HEK293 (cell line): ENCODE results near the gene VSTM4.

Source experiments
- CTCF ChIA-PET: fragments of 350-600 bp; formaldehyde crosslinking; extraction: SDS; loops from one replicate; lab custom pipeline; 2021; ENCODE audit warnings: antibody characterized with exemption; lab: Yijun Ruan, JAX
- POLR2A ChIA-PET: fragments of 300-600 bp; formaldehyde crosslinking; extraction: SDS; loops from one replicate; lab custom pipeline; 2020; ENCODE audit warnings: antibody characterized with exemption, inconsistent platforms; lab: Yijun Ruan, JAX
- H3K27ac ChIP-seq: fragments of 200-500 bp; sonication (Bioruptor generic); 2 replicates; pipeline ENCODE4 v1.5.1; 2014; ENCODE audit warnings: low read depth, low read length, control low read depth, inconsistent platforms; ENCODE audit errors: extremely low read depth
- H3K36me3 ChIP-seq, 2 experiments: fragments of 200-500 bp in 1 of 2; sonication (Bioruptor generic) in 1 of 2; 1 replicate in 1 of 2; 2 replicates in 1 of 2; pipeline ENCODE4 v1.5.1; 2014 to 2017; ENCODE audit warnings: inconsistent platforms in 2 of 2, low read length in 2 of 2; ENCODE audit not compliant: control insufficient read depth in 2 of 2, insufficient read depth in 1 of 2
- H3K4me1 ChIP-seq: fragments of 200-500 bp; sonication (Bioruptor generic); 2 replicates; pipeline ENCODE4 v1.5.1; 2014; ENCODE audit warnings: mild to moderate bottlenecking, low read length, inconsistent platforms; ENCODE audit not compliant: control insufficient read depth, insufficient read depth
- H3K4me3 ChIP-seq: 2 replicates; pipeline ENCODE4 v1.5.1; 2011; ENCODE audit warnings: low read depth, mild to moderate bottlenecking, control low read depth, low read length, moderate library complexity
- H3K9me3 ChIP-seq: fragments of 200-500 bp; sonication (Bioruptor generic); 2 replicates; pipeline ENCODE4 v1.5.1; 2014; ENCODE audit warnings: low read depth, low read length, inconsistent platforms; ENCODE audit not compliant: control insufficient read depth, insufficient read depth
- ATF2 ChIP-seq: fragments of 450-650 bp; formaldehyde crosslinking; IDR thresholded peaks from 2 replicates; pipeline ENCODE4 v1.5.1; 2016; ENCODE audit warnings: missing biosample characterization, missing genetic modification characterization, low read depth
- BCL11B ChIP-seq: fragments of 450-650 bp; formaldehyde crosslinking; IDR thresholded peaks from 2 replicates; pipeline ENCODE4 v1.5.1; 2016; ENCODE audit warnings: low read depth, missing biosample characterization, missing genetic modification characterization
- EGR2 ChIP-seq: fragments of 450-650 bp; formaldehyde crosslinking; IDR thresholded peaks from 2 replicates; pipeline ENCODE4 v1.5.1; 2016; ENCODE audit warnings: low read depth, missing biosample characterization, missing genetic modification characterization
- GFI1B ChIP-seq: fragments of 450-650 bp; formaldehyde crosslinking; IDR thresholded peaks from 2 replicates; pipeline ENCODE4 v1.5.1; 2016; ENCODE audit warnings: missing biosample characterization, missing genetic modification characterization
- GLI2 ChIP-seq: fragments of 450-650 bp; formaldehyde crosslinking; IDR thresholded peaks from 2 replicates; pipeline ENCODE4; 2017; ENCODE audit warnings: missing biosample characterization, missing genetic modification characterization, low read depth, borderline replicate concordance
- IKZF3 ChIP-seq: fragments of 450-650 bp; IDR thresholded peaks from 2 replicates; pipeline ENCODE4 v1.5.0; 2018; ENCODE audit warnings: missing biosample characterization, mild to moderate bottlenecking, missing genetic modification characterization, moderate library complexity
- PATZ1 ChIP-seq: fragments of 450-650 bp; formaldehyde crosslinking; IDR thresholded peaks from 2 replicates; pipeline ENCODE4 v1.5.1; 2016; ENCODE audit warnings: missing biosample characterization, missing genetic modification characterization
- PRDM1 ChIP-seq: fragments of 450-650 bp; formaldehyde crosslinking; IDR thresholded peaks from 2 replicates; pipeline ENCODE4; 2016; ENCODE audit warnings: missing biosample characterization, missing genetic modification characterization
- PRDM6 ChIP-seq: fragments of 450-650 bp; formaldehyde crosslinking; IDR thresholded peaks from 2 replicates; pipeline ENCODE4 v1.5.1; 2017; ENCODE audit warnings: missing biosample characterization, missing genetic modification characterization
- SETDB1 ChIP-seq: IDR thresholded peaks from one replicate; pipeline ENCODE4 v1.6.1; 2017; ENCODE audit warnings: mild to moderate bottlenecking, low read length, moderate library complexity, mixed read lengths; ENCODE audit not compliant: insufficient read length
- TRIM28 ChIP-seq: IDR thresholded peaks from 2 replicates; pipeline ENCODE4 v1.6.1; 2011; ENCODE audit warnings: low read length, control low read depth, borderline replicate concordance
- ZBTB1 ChIP-seq: fragments of 450-650 bp; formaldehyde crosslinking; IDR thresholded peaks from 2 replicates; pipeline ENCODE4 v1.5.1; 2016; ENCODE audit warnings: missing biosample characterization, missing genetic modification characterization
- ZBTB21 ChIP-seq: fragments of 450-650 bp; formaldehyde crosslinking; IDR thresholded peaks from 2 replicates; pipeline ENCODE4 v1.5.1; 2017; ENCODE audit warnings: missing biosample characterization, missing genetic modification characterization
- ZBTB7A ChIP-seq: fragments of 450-650 bp; formaldehyde crosslinking; IDR thresholded peaks from 2 replicates; pipeline ENCODE4 v1.5.1; 2016; ENCODE audit warnings: low read depth, missing biosample characterization, missing genetic modification characterization
- ZFP41 ChIP-seq: fragments of 450-650 bp; formaldehyde crosslinking; IDR thresholded peaks from 2 replicates; pipeline ENCODE4 v1.5.1; 2016; ENCODE audit warnings: missing biosample characterization, missing genetic modification characterization, borderline replicate concordance
- ZNF335 ChIP-seq: fragments of 450-650 bp; formaldehyde crosslinking; conservative IDR thresholded peaks from 2 replicates; pipeline ENCODE4 v1.5.1; 2016; ENCODE audit warnings: missing biosample characterization, missing genetic modification characterization
- ZNF391 ChIP-seq: fragments of 450-650 bp; formaldehyde crosslinking; IDR thresholded peaks from 2 replicates; pipeline ENCODE4 v1.5.1; 2016; ENCODE audit warnings: low read depth, missing biosample characterization, missing genetic modification characterization, borderline replicate concordance
- ZNF398 ChIP-seq: fragments of 450-650 bp; formaldehyde crosslinking; IDR thresholded peaks from 2 replicates; pipeline ENCODE4 v1.5.1; 2017; ENCODE audit warnings: missing biosample characterization, missing genetic modification characterization
- ZNF426 ChIP-seq: fragments of 450-650 bp; formaldehyde crosslinking; IDR thresholded peaks from 2 replicates; pipeline ENCODE4 v1.5.1; 2017; ENCODE audit warnings: missing biosample characterization, missing genetic modification characterization, mild to moderate bottlenecking, inconsistent platforms, moderate library complexity
- ZNF571 ChIP-seq: fragments of 450-650 bp; formaldehyde crosslinking; IDR thresholded peaks from 2 replicates; pipeline ENCODE4 v1.5.0; 2017; ENCODE audit warnings: missing biosample characterization, missing genetic modification characterization
- ZNF629 ChIP-seq: fragments of 450-650 bp; formaldehyde crosslinking; IDR thresholded peaks from 2 replicates; pipeline ENCODE4 v1.5.1; 2017; ENCODE audit warnings: missing biosample characterization, missing genetic modification characterization
- ZNF704 ChIP-seq: fragments of 450-650 bp; formaldehyde crosslinking; IDR thresholded peaks from 2 replicates; pipeline ENCODE4 v1.5.1; 2016; ENCODE audit warnings: missing biosample characterization, missing genetic modification characterization
- ZNF777 ChIP-seq: fragments of 450-650 bp; formaldehyde crosslinking; IDR thresholded peaks from 2 replicates; pipeline ENCODE4 v1.5.1; 2017; ENCODE audit warnings: missing biosample characterization, missing genetic modification characterization, borderline replicate concordance
- ZNF791 ChIP-seq: fragments of 450-650 bp; formaldehyde crosslinking; IDR thresholded peaks from 2 replicates; pipeline ENCODE4 v1.5.1; 2016; ENCODE audit warnings: missing biosample characterization, missing genetic modification characterization

The VSTM4 gene

GRCh38 chr10:49135575-49136313, 20.4 kb upstream of the VSTM4 start:
- Histone ChIP-seq H3K4me1 (no peaks in the 10 kb centered on the region), H3K27ac (no peak overlapping the region), H3K4me3 (no peak overlapping the region), H3K36me3 (no peaks in the 10 kb centered on the region), H3K9me3 (no peaks in the 10 kb centered on the region)
- ChIA-PET POLR2A (no interaction called here), CTCF (interaction anchor here (0.8 to 1.5 kb wide), 2 partner anchors 29 to 267 kb away, joined by 3 to 10 read pairs; no protein-coding TSS in a partner anchor)
- TF ChIP-seq SETDB1 (peak; percentile 9), ZBTB1 (tag by site-specific recombination) (no peak), BCL11B (tag by site-specific recombination) (no peak), ZFP41 (tag by site-specific recombination) (no peak), ZNF571 (no peak), PRDM1 (tag by site-specific recombination) (no peak), ZNF391 (no peak), ZNF791 (no peak), GFI1B (no peak), TRIM28 (0 out of 2 replicates have a peak, but pooled peaks have one; percentile 50), PRDM6 (tag by site-specific recombination) (peak; percentile 19; the same call in 1 of the 2 replicates), EGR2 (tag by site-specific recombination) (no peak), ZNF398 (tag by site-specific recombination) (peak; percentile 39), ZBTB21 (tag by site-specific recombination) (peak; percentile 48; the same call in 1 of the 2 replicates), ATF2 (peak; percentile 89), ZNF704 (tag by site-specific recombination) (no peak), ZBTB7A (tag by site-specific recombination) (no peak), ZNF335 (tag by site-specific recombination) (no peak), PATZ1 (tag by site-specific recombination) (no peak), ZNF629 (tag by site-specific recombination) (peak; percentile 74), ZNF777 (tag by site-specific recombination) (no peak), IKZF3 (tag by site-specific recombination) (no peak), ZNF426 (tag by site-specific recombination) (no peak), GLI2 (tag by site-specific recombination) (no peak)
